ENCODE data around the gene PSMG3. TPM values are rescaled to one million over a fixed set of nuclear protein-coding genes. Genes with fewer than 3 reads are reported as not detected.
A peak's percentile ranks its signal among the peaks of the same experiment; 100 is the strongest.

PSMG3 gene
- total RNA-seq, 1 donor from 2014 or later = 31.1 TPM

DNA sequence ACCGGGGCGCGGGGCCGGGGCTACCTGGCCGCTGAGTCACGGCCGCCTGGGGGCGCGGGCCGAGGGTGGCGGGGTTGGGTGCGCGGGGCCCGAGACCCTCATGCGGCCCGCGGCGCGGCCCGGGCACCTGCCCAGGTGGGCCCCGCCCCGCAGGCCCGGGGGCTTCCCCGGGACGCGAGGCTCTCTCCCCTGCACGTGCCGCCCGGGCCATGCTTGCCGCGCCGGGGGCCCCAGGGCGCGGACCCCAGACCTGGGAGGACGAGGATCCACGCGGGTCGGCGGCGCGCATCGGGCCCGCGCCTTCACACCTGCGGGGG lies 38.9 kb downstream of the PSMG3 start:
- H3K27me3 Mint-ChIP-seq (ENCODE audit: insufficient read depth, low read depth) = peaks cover 7% of the 10 kb centered on the region
- Histone ChIP-seq H3K9me3 (ENCODE audit: low read depth) (no peaks in the 10 kb centered on the region), H3K27me3 (peaks cover 35% of the 10 kb centered on the region), H3K36me3 (no peaks in the 10 kb centered on the region), H3K27ac (no peak overlapping the region), H3K4me3 (peak overlapping the region; percentile 32), H4K20me1 (ENCODE audit: low read depth) (peaks cover 33% of the 10 kb centered on the region), H3F3A (ENCODE audit: low read depth) (peaks cover 18% of the 10 kb centered on the region), H3K4me1 (peaks cover 2% of the 10 kb centered on the region), H2AFZ (replicated peaks) (no peak overlapping the region), H3K4me2 (peak overlapping the region; percentile 75), H3K9ac (no peak overlapping the region), H3K79me2 (ENCODE audit: low read depth) (no peaks in the 10 kb centered on the region)
- no peak for DNase-seq (ENCODE audit: low spot score)
- TF ChIP-seq EZH2phosphoT487 (IDR thresholded peaks at IDR 0.05) (no peak), EZH2 (IDR thresholded peaks at IDR 0.05) (no peak), CTCF (IDR thresholded peaks at IDR 0.05) (no peak)
- H3K27ac Mint-ChIP-seq = no peak overlapping the region
- H3K36me3 Mint-ChIP-seq = no peaks in the 10 kb centered on the region
- H3K4me3 Mint-ChIP-seq = no peak overlapping the region
- H3K4me1 Mint-ChIP-seq = peaks cover 39% of the 10 kb centered on the region
- H3K9me3 Mint-ChIP-seq = no peaks in the 10 kb centered on the region

GRCh38 chr7:1529383-1530116 lies 40.3 kb downstream of the PSMG3 start:
- Histone ChIP-seq H3K27me3 (peaks cover 35% of the 10 kb centered on the region), H3F3A (ENCODE audit: low read depth) (peaks cover 18% of the 10 kb centered on the region), H3K79me2 (ENCODE audit: low read depth) (no peaks in the 10 kb centered on the region), H3K4me2 (no peak overlapping the region), H3K9ac (no peak overlapping the region), H4K20me1 (ENCODE audit: low read depth) (peaks cover 28% of the 10 kb centered on the region), H3K9me3 (ENCODE audit: low read depth) (no peaks in the 10 kb centered on the region), H2AFZ (replicated peaks) (no peak overlapping the region), H3K27ac (no peak overlapping the region), H3K4me3 (no peak overlapping the region), H3K4me1 (no peaks in the 10 kb centered on the region), H3K36me3 (no peaks in the 10 kb centered on the region)
- no peak for DNase-seq (ENCODE audit: low spot score)
- peaks cover 9% of the 10 kb centered on the region for H3K27me3 Mint-ChIP-seq (ENCODE audit: insufficient read depth, low read depth)
- no peaks in the 10 kb centered on the region for H3K9me3 Mint-ChIP-seq
- H3K27ac Mint-ChIP-seq = no peak overlapping the region
- peak overlapping the region; percentile 87 for H3K4me3 Mint-ChIP-seq
- peaks cover 34% of the 10 kb centered on the region for H3K4me1 Mint-ChIP-seq
- no peaks in the 10 kb centered on the region for H3K36me3 Mint-ChIP-seq
- TF ChIP-seq EZH2 (IDR thresholded peaks at IDR 0.05) = no peak
- no peak for TF ChIP-seq EZH2phosphoT487 (IDR thresholded peaks at IDR 0.05)
- TF ChIP-seq CTCF (IDR thresholded peaks at IDR 0.05) = no peak

GRCh38 chr7:1526271-1526754 lies 43.5 kb downstream of the PSMG3 start:
- no peak for DNase-seq (ENCODE audit: low spot score)
- peaks cover 9% of the 10 kb centered on the region for H3K4me1 Mint-ChIP-seq
- H3K36me3 Mint-ChIP-seq = no peaks in the 10 kb centered on the region
- H3K9me3 Mint-ChIP-seq = no peaks in the 10 kb centered on the region
- Histone ChIP-seq H4K20me1 (ENCODE audit: low read depth) (peaks cover 1% of the 10 kb centered on the region), H3K27me3 (peaks cover 15% of the 10 kb centered on the region), H3K79me2 (ENCODE audit: low read depth) (no peaks in the 10 kb centered on the region), H3K9me3 (ENCODE audit: low read depth) (no peaks in the 10 kb centered on the region), H3K9ac (no peak overlapping the region), H2AFZ (replicated peaks) (peak overlapping the region; percentile 23), H3F3A (ENCODE audit: low read depth) (peaks cover under 1% of the 10 kb centered on the region), H3K27ac (no peak overlapping the region), H3K4me1 (no peaks in the 10 kb centered on the region), H3K4me3 (no peak overlapping the region), H3K4me2 (no peak overlapping the region), H3K36me3 (no peaks in the 10 kb centered on the region)
- peaks cover 11% of the 10 kb centered on the region for H3K27me3 Mint-ChIP-seq (ENCODE audit: insufficient read depth, low read depth)
- H3K4me3 Mint-ChIP-seq = no peak overlapping the region
- no peak for TF ChIP-seq EZH2 (IDR thresholded peaks at IDR 0.05)
- TF ChIP-seq EZH2phosphoT487 (IDR thresholded peaks at IDR 0.05) = no peak
- no peak for TF ChIP-seq CTCF (IDR thresholded peaks at IDR 0.05)
- peak overlapping the region; percentile 6 for H3K27ac Mint-ChIP-seq

Data from neural progenitor cell (in vitro differentiated cells).